Esophagus muscularis mucosa (tissue), 4 donors: ENCODE data around the gene RHOT1. TPM values are rescaled to one million over a fixed set of nuclear protein-coding genes. Genes with fewer than 3 reads are reported as not detected.

Source experiments
- DNase-seq: peaks from one replicate; pipeline ENCODE4 v3.0.0-alpha.2; 2017; ENCODE audit errors: extremely low spot score
- H3K27ac ChIP-seq, 4 donors: fragments of 200-600 bp; sonication (generic); replicated peaks in 1 of 4; 1 replicate in 3 of 4; 2 replicates in 1 of 4; pipeline ENCODE4 v1.5.1; 2016 to 2019; ENCODE audit warnings: mild to moderate bottlenecking in 1 of 4
- H3K27me3 ChIP-seq, 4 donors: fragments of 200-600 bp; sonication (generic); one replicate each; pipeline versions ENCODE4 v1.5.1 to v1.6.0; 2016 to 2019
- H3K36me3 ChIP-seq, 4 donors: fragments of 200-600 bp; sonication (generic); one replicate each; pipeline ENCODE4 v1.5.1; 2016 to 2019
- H3K4me1 ChIP-seq, 4 donors: fragments of 200-600 bp; sonication (generic); one replicate each; pipeline ENCODE4 v1.5.1; 2016 to 2019
- H3K4me3 ChIP-seq, 4 donors: fragments of 200-600 bp; sonication (generic); 1 replicate in 2 of 4; 2 replicates in 2 of 4; pipeline ENCODE4 v1.5.1; 2016 to 2019; ENCODE audit warnings: mild to moderate bottlenecking in 4 of 4, moderate library complexity in 1 of 4
- H3K9me3 ChIP-seq, 4 donors: fragments of 200-600 bp; sonication (generic); 1 replicate in 3 of 4; 2 replicates in 1 of 4; pipeline ENCODE4 v1.5.1; 2016 to 2019
- EP300 ChIP-seq: sonication (generic); formaldehyde crosslinking; IDR thresholded peaks from one replicate; pipeline ENCODE4 v1.6.1; 2017; ENCODE audit warnings: antibody characterized with exemption
- POLR2A ChIP-seq: fragments of 450-650 bp; IDR thresholded peaks from one replicate; pipeline ENCODE4 v1.6.1; 2017; ENCODE audit warnings: antibody characterized with exemption, moderate library complexity, mild to moderate bottlenecking, low read depth
- POLR2AphosphoS5 ChIP-seq, 2 donors: sonication (generic); formaldehyde crosslinking; IDR thresholded peaks; one replicate each; pipeline ENCODE4 v1.6.1; 2017; ENCODE audit warnings: antibody characterized with exemption in 2 of 2
- WGBS: methylation state at CpG from one replicate; pipeline ENCODE4 v1.1.5; 2018; 5-methylcytosine and 5-hydroxymethylcytosine counted together
- intact Hi-C: fragments of 100-400 bp; cut with DNase I; formaldehyde crosslinking; loops from one replicate; pipeline ENCODE4 v1.15.1; 2023
- total RNA-seq, 4 donors: library from RNA; depleted of rRNA; stranded (reverse); fragments of >200 nt; gene quantifications; one replicate each; pipeline versions ENCODE4 v1.1.0 to v1.2.1, GENCODE V29; 2016
- TF ChIP-seq, protein P1 (sequence below), 3 experiments: fragments of 200-600 bp in 2 of 3; fragments of 450-650 bp in 1 of 3; sonication (generic) in 2 of 3; IDR thresholded peaks; one replicate each; pipeline ENCODE4 v1.5.1; 2017 to 2019; ENCODE audit warnings: antibody characterized with exemption in 3 of 3, mild to moderate bottlenecking in 2 of 3, moderate library complexity in 1 of 3

The RHOT1 gene
- total RNA-seq, 4 donors from 2014 or later: 34.6 to 52.7 (median 43.1) TPM

- intact Hi-C loops: no loop called here
- Histone ChIP-seq H3K9me3 (no peaks in the 10 kb centered on the region), H3K27me3 (no peaks in the 10 kb centered on the region), H3K36me3 (peaks cover 7 to 23% (median 13%) of the 10 kb centered on the region in 4 donors), H3K4me3 (no peak overlapping the region), H3K27ac (no peak overlapping the region), H3K4me1 (peaks cover 11 to 45% (median 28%) of the 10 kb centered on the region in 4 donors)
- TF ChIP-seq, protein P1, sequence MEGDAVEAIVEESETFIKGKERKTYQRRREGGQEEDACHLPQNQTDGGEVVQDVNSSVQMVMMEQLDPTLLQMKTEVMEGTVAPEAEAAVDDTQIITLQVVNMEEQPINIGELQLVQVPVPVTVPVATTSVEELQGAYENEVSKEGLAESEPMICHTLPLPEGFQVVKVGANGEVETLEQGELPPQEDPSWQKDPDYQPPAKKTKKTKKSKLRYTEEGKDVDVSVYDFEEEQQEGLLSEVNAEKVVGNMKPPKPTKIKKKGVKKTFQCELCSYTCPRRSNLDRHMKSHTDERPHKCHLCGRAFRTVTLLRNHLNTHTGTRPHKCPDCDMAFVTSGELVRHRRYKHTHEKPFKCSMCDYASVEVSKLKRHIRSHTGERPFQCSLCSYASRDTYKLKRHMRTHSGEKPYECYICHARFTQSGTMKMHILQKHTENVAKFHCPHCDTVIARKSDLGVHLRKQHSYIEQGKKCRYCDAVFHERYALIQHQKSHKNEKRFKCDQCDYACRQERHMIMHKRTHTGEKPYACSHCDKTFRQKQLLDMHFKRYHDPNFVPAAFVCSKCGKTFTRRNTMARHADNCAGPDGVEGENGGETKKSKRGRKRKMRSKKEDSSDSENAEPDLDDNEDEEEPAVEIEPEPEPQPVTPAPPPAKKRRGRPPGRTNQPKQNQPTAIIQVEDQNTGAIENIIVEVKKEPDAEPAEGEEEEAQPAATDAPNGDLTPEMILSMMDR (IDR thresholded peaks at IDR 0.05): no peak
- no peak for TF ChIP-seq POLR2A
- no peak for TF ChIP-seq EP300
- TF ChIP-seq POLR2AphosphoS5 (IDR thresholded peaks at IDR 0.05): no peak
- no peak for DNase-seq
Measured at GRCh38 chr17:32150358-32150757, 8.1 kb downstream of the RHOT1 start.

- no peak overlapping the region for H3K4me3 ChIP-seq
- peak; percentile 7 for DNase-seq
- peaks cover 11 to 53% (median 37%) of the 10 kb centered on the region in 4 donors for H3K4me1 ChIP-seq
- intact Hi-C loops: no loop called here
- peaks cover 7 to 34% (median 13%) of the 10 kb centered on the region in 4 donors for H3K36me3 ChIP-seq
- 81% methylated on average over 3 of the region's 3 CpGs for WGBS
- no peaks in the 10 kb centered on the region for H3K27me3 ChIP-seq
- no peaks in the 10 kb centered on the region for H3K9me3 ChIP-seq
- TF ChIP-seq, protein P1 (IDR thresholded peaks at IDR 0.05): no peak
- TF ChIP-seq POLR2A (no peak), EP300 (no peak), POLR2AphosphoS5 (IDR thresholded peaks at IDR 0.05) (no peak)
- H3K27ac ChIP-seq: no peak overlapping the region
Measured at GRCh38 chr17:32152130-32152529, 9.8 kb downstream of the RHOT1 start.

GRCh38 chr17:32155896-32156295 is 13.6 kb downstream of the RHOT1 start:
- WGBS: 91% methylated on average over 3 of the region's 3 CpGs
- no peak for DNase-seq
- TF ChIP-seq POLR2A (no peak), EP300 (no peak), POLR2AphosphoS5 (IDR thresholded peaks at IDR 0.05) (no peak)
- TF ChIP-seq, protein P1 (IDR thresholded peaks at IDR 0.05): no peak
- Histone ChIP-seq H3K36me3 (peaks cover 18 to 56% (median 26%) of the 10 kb centered on the region in 4 donors), H3K27ac (no peak overlapping the region), H3K4me1 (peaks cover 7 to 39% (median 18%) of the 10 kb centered on the region in 4 donors), H3K9me3 (no peaks in the 10 kb centered on the region), H3K27me3 (no peaks in the 10 kb centered on the region), H3K4me3 (no peak overlapping the region)
- intact Hi-C loops: no loop called here

DNA sequence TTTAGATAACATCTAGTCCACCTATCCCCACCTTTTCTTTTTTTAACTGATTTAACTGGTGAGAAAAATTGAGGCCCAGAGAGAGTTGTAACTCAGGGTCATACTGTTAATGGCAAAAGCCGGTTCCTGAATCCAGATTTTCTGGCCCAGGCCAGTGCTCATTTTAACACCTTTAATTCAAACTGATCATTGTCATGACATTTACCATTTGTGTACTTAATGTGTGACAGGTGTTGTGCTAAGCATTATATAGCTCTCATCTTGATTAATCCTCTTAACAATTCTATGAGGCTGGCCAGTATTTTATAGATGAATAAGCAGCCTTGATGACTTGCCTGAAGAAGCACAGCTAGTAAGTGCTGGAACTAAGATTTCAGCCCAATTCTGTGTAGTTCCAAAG is 14.4 kb downstream of the RHOT1 start:
- peak; percentile 4 for DNase-seq
- intact Hi-C loops: no loop called here
- WGBS: 40% methylated on average over 1 of the region's 1 CpG
- Histone ChIP-seq H3K4me3 (no peak overlapping the region), H3K36me3 (peaks cover 19 to 61% (median 27%) of the 10 kb centered on the region in 4 donors), H3K27me3 (no peaks in the 10 kb centered on the region), H3K9me3 (no peaks in the 10 kb centered on the region), H3K27ac (no peak overlapping the region), H3K4me1 (peaks cover 4 to 32% (median 18%) of the 10 kb centered on the region in 4 donors)
- TF ChIP-seq, protein P1 (IDR thresholded peaks at IDR 0.05): no peak
- TF ChIP-seq POLR2AphosphoS5 (IDR thresholded peaks at IDR 0.05) (no peak), POLR2A (no peak), EP300 (no peak)

DNA sequence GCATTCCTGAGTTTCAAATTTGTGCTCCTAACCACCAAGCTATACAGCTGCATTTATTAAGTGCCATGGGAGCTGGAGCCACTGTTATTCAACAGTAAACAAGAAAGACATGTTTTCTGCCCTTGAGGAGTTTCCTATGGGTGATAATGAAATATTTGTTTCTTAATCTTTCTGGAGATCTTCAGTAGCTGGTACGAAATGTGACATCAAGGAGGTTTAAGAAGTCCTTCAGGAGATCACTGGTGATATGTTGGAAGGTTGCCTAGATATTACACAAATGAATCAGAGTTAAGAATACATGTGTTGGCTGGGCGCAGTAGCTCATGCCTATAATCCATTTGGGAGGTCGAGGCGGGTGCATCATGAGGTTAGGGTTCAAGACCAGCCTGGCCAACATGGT is 14.9 kb downstream of the RHOT1 start:
- Histone ChIP-seq H3K4me3 (no peak overlapping the region), H3K36me3 (peaks cover 19 to 61% (median 27%) of the 10 kb centered on the region in 4 donors), H3K4me1 (peaks cover 4 to 27% (median 16%) of the 10 kb centered on the region in 4 donors), H3K27me3 (no peaks in the 10 kb centered on the region), H3K9me3 (no peaks in the 10 kb centered on the region), H3K27ac (no peak overlapping the region)
- WGBS: 91% methylated on average over 4 of the region's 4 CpGs
- peak; percentile 62 for DNase-seq
- TF ChIP-seq EP300 (no peak), POLR2AphosphoS5 (IDR thresholded peaks at IDR 0.05) (no peak), POLR2A (no peak)
- TF ChIP-seq, protein P1 (IDR thresholded peaks at IDR 0.05): no peak
- intact Hi-C loops: no loop called here
